Hematopoietic multipotent progenitor cell treated with erythropoietin and hydrocortisone succinate and interleukin-3 and kit ligand, for 15 days (in vitro differentiated cells): ENCODE measurements around the gene LHPP.

ENCODE experiments used
- DNase-seq: peaks from one replicate; pipeline ENCODE4 v3.0.0-alpha.2; 2015; ENCODE audit warnings: low spot score

LHPP gene

GRCh38 chr10:124521429-124521871 is 59.8 kb downstream of the LHPP start:
- no peak for DNase-seq

GRCh38 chr10:124522131-124522932 is 60.7 kb downstream of the LHPP start:
- no peak for DNase-seq

GRCh38 chr10:124522933-124523871 is 61.6 kb downstream of the LHPP start:
- DNase-seq = no peak

GRCh38 chr10:124523901-124524300 is 62.3 kb downstream of the LHPP start:
- DNase-seq = no peak

- no peak for DNase-seq
Measured at GRCh38 chr10:124524991-124525653, 63.5 kb downstream of the LHPP start.

GRCh38 chr10:124525751-124526600 is 64.4 kb downstream of the LHPP start:
- DNase-seq = no peak

GRCh38 chr10:124526621-124527267 is 65.1 kb downstream of the LHPP start:
- DNase-seq = no peak

GRCh38 chr10:124527874-124528395 is 66.3 kb downstream of the LHPP start:
- no peak for DNase-seq

GRCh38 chr10:124529661-124530214 is 68.1 kb downstream of the LHPP start:
- no peak for DNase-seq

- DNase-seq = peak; percentile 83
Measured at GRCh38 chr10:124530215-124530665, 68.6 kb downstream of the LHPP start.

GRCh38 chr10:124530816-124531215 is 69.2 kb downstream of the LHPP start:
- no peak for DNase-seq

- DNase-seq = no peak
Measured at GRCh38 chr10:124532106-124532641, 70.6 kb downstream of the LHPP start.

GRCh38 chr10:124532788-124533187 is 71.2 kb downstream of the LHPP start:
- DNase-seq = no peak

- DNase-seq = no peak
Measured at GRCh38 chr10:124533266-124533665, 71.6 kb downstream of the LHPP start.

- no peak for DNase-seq
Measured at GRCh38 chr10:124534231-124534798, 72.7 kb downstream of the LHPP start.

- DNase-seq = no peak
Measured at GRCh38 chr10:124534826-124535601, 73.4 kb downstream of the LHPP start.

- DNase-seq = no peak
Measured at GRCh38 chr10:124535731-124536495, 74.3 kb downstream of the LHPP start.

- no peak for DNase-seq
Measured at GRCh38 chr10:124536496-124537050, 75.0 kb downstream of the LHPP start.
